Left renal pelvis (tissue), 4 donors: ENCODE measurements around the gene OSBPL2. TPM values are rescaled to one million over a fixed set of nuclear protein-coding genes. Genes with fewer than 3 reads are reported as not detected.

ENCODE experiments used
- DNase-seq, 4 donors: peaks; one replicate each; pipeline ENCODE4 v3.0.0-alpha.2; 2013; ENCODE audit warnings: low read depth in 4 of 4, low spot score in 3 of 4
- polyA plus RNA-seq, 4 donors: library from polyadenylated mRNA; unstranded; fragments of 120-200 nt; gene quantifications; one replicate each; pipeline ENCODE4 v1.2.1, GENCODE V29; 2013; ENCODE audit not compliant: insufficient read length in 4 of 4

The OSBPL2 gene
- polyA plus RNA-seq, 4 donors, result 23.5 to 44.3 (median 34.3) TPM

DNA sequence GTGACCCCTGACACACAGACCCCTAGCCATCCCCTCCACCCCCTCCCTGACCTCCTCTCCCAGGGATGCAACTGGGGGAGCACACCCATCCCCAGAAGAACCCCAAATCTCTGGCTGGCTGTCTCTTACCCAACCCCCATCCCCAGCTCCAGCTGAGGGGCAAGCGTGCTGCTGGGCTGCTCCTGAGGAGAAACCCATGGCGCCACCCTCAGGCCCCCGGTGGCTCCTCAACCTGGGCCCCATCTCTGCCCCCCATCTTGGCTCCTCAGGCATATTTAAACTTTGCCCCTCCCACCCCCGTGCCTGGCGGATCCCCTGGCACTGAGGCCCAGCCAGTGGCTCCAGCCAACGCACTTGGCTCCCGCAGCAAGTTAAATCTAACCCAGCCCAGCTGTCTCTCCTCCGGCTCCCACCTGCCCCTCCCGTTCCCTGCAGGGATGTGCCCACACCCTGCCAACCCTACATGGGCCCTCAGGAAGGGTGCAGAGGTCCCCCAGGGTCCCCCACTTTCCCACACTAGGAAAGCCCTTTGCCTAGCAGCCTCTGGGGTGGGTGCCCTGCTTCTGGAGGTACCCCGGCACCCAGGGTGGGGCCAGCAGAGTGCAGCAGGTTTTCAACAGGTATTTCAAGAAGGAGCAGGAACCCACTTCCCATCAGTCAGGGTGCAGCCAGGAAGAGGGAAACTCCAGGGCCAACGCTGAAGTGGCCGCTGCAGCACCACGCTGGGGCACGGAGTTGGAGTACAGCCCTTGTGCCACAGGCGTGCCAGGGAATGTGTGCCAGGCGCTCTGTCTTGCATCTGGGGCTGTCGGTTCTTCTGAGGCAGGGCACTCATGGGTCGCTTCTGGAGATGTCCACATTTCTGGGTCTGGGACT, 5.3 kb upstream of the OSBPL2 start:
- DNase-seq, result no peak

DNA sequence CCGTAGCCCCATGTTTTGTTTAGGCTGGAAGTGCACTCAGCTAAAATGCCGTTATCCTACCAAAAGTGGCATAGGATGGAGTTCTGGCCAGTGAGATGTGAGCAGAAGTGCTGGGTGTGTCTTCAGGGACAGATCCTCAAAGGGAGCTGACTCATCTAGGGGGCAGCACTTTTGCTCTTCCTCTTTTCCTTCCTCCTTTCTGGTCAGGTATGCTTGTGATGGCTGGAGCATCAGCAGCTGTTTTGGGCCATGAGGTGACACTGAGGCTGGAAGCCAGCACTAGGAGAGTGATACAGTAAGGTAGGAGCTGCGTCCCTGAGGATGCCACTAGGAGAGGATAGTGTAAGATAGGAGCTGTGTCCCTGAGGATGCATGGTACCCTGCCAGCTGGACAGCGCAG, 4.6 kb upstream of the OSBPL2 start:
- no peak for DNase-seq

DNA sequence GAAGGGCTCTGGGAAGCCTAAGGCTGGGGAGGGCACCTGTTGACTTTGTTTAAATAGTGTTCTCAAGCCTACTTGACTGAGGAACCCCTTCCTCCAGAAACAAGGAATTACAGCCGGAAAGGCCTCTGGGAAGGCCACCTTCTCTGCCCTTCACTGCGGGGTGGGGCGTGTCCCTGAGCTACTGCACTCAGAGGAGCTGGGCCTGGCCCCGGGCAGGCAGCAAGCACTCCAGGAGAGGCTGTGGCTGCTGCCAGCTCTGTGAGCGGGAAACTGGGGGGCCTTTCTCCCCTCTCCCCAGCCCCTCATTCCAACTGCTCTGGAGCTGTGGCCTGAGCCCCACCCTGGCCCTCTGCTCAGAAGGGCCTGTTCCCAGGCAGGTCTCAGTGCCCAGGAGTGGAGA, 4.0 kb upstream of the OSBPL2 start:
- DNase-seq, result no peak

- DNase-seq, result no peak
Observed at GRCh38 chr20:62235001-62235776, 3.1 kb upstream of the OSBPL2 start.

- DNase-seq, result no peak
Observed at GRCh38 chr20:62235777-62236157, 2.6 kb upstream of the OSBPL2 start.

GRCh38 chr20:62236200-62236599, 2.1 kb upstream of the OSBPL2 start:
- DNase-seq, result no peak

DNA sequence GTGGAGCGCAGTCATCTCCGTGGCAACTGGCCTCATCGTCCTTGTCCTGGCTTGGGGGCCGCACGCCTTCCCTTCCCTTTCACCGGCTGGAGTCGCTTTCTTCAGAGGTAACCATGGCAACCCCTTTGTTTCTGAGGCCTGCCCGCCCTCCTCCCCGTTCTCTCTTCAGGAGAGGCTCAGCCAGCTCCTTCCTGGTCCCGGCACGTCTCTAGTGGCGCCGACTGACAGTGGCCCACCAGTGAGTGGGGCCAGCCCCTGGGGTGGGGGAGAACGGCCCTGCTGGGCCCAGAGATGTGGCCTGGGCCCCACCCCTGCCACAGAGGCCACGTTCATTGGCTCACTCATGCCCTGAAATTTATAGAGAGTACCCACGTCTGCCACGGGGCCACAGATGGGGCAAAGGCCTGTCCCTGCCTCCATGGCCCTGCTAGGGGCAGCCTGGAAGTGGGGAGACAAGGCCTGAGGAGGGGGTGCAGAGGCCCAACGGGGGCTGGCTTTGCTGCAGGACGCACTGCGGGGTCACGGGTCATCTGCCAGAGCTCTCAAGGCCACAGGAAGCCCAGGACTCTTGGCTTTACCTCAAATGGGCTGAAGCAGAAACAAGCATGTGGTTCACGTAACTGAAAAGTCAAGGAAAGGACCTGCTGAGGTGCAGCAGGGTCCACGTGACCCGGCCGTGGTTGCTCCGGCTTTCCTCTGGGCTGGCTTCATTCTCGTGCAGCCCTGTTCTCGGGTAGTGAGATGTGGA, 1.4 kb upstream of the OSBPL2 start:
- no peak for DNase-seq

GRCh38 chr20:62237514-62237800, 864 bp upstream of the OSBPL2 start:
- DNase-seq, result no peak

- no peak for DNase-seq
Observed at GRCh38 chr20:62238569-62239277, 402 bp downstream of the OSBPL2 start.

DNA sequence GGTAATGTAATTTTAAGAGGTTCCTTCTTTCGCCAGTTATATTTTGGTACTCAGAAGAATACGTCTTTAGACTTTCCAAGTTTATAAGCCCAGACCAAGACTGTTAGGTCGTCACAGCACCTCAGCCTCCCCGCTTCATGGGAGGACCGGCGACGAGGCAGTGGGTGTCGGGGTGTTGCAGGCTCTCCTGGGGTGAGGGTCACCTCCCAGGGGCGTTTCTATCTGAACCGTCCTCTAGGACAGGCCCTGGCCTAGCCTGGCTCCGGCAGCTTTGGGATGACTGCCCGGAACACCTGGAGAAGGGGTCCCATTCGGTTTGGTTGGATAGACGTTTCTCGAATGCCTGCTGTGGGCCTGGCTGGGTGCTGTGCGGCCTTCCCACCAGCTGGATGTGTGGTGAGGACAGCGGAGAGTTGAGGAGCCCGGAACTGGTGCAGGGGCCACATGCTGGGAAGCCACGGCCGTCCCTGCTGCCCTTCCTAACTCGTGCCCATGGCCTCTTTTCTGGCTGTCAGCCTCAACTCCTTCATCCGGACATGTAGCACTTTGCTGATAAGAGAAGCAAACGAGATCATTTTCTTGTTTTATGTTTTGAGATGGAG, 1.1 kb downstream of the OSBPL2 start:
- DNase-seq, result no peak

DNA sequence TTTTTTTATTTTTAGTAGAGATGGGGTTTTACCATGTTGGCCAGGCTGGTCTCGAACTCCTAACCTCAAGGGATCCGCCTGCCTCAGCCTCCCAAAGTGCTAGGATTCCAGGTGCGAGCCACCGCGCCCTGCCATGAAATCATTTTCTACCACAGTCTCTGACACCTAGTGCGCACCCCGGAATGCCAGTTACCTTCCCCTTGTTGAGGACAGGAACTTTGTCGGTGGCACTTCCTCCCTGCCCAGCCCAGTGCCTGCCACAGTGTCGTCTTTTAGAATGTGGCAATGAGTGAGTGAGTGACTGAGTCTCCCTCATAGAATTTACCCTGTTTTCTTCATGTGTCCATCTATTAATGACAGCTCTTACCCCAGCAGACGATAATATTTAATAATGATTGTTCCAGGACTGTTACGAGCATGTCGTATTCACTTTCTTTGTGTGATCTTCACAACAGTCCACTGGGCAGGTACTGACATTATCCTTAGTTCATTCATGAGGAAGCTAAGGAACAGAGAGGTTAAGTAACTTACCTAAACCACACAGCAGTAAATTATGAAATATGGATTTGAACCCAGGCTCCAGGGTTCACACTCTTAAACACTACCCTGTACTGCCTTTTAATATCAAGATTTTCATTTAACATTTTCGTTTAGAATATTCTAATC, 1.8 kb downstream of the OSBPL2 start:
- no peak for DNase-seq

DNA sequence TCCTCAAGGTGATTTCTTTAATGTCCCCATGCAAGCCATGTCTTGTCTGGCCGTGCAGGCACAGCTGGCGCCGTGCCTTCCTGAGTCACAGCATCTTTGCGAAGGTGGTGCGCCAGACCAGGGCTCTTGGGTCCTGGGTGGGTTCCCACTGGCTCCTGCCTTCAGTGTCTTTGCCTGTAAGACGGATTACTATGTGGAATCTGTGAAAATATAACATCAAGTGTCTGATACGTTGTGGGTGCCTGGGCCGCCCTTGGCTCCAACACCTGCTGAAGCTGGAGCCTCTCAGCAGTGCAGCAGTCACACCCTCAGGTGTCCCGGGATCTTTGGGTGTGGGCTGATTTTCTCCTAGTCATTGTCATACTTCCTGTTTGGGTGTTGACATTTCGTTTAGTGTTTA, 3.2 kb downstream of the OSBPL2 start:
- no peak for DNase-seq

DNA sequence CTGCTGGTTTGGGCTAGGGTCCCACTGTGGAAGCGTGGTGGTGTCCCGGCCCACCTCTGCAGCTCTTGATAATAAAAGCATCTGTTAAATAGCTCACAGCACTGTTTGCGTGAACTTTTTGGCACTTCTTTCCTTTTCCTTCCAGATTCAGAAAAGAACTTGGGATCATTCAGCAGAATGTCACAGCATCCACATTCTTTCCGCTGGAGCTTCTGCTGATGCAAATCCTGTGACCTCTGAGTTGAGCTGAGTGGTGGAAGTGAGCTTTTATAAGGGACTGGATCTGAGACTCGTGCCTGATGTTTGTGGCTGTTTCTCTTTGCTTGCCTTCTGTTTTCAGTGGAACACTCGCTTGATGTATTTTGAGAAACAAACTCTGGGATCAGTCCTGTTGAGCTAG, 3.9 kb downstream of the OSBPL2 start:
- no peak for DNase-seq

DNA sequence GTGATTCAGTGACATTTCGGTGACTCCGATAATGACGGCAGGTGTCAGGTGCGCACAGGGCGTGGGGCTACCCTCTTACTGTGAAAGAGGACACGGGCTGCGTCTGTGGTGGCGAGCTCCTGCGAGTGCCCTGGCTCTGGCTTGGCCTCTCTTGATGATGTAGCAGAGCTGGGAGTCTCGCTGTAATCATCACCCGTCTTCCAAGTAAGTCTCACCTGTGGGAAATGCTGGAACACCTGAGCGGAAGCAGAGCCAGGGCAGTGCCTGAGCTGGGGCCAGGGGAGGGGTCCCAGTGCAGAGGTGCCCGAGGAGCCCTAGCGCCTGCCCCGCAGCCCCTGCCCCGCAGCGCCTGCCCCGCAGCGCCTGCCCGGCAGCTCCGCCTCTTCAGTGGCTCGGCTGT, 4.8 kb downstream of the OSBPL2 start:
- no peak for DNase-seq

DNA sequence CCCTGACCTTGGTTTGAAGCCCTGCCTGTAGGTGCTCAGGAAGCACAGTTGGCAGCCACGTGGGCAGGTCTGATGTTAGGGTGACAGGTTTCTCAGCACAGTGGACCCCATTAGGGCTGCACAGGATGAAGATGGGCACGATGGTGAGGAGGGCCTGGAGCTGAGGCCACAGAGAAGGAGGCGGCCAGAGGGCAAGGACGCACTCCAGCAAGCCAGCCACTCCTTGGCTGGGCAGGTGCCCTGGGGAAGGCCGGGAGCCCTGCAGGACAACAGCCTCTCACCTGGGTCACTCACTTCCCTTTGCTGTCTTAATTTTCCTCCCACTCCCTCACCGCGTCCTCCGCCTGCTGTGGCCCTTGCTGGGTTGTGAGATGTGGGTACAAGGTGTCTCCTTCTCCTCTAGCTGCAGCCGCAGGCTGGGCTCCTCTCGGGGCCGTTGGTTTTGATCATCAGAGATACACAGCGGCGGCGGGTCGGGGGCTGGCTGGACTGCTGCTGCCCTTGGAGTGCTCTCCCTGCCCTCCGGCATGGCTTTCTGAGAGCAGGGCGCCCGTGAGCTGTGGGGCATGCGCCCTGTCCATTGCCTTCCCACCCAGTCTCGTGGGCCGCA, 5.7 kb downstream of the OSBPL2 start:
- DNase-seq, result no peak

DNA sequence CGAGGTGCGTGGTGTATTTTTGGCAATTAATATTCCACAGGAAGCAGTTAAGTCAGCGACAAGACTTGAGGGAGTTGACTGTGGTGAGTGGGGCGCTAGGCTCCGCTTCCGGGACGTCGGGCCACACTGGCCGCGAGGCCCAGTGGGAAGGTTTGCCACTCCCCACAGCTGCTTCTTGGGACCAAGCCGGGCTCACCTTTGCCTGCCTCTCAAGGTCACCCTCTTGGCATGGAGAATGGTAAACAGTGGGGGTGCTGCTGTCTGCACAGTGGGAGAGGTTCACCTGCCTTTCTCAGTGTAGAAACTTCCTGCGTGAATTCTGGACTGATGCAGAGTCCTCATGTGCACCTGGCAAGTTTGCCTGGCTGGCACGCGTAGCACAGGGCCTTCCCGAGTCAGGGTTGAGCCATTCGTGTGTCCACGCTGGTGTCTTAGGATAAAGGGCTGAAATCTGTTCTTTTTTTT, 6.4 kb downstream of the OSBPL2 start:
- DNase-seq, result no peak

DNA sequence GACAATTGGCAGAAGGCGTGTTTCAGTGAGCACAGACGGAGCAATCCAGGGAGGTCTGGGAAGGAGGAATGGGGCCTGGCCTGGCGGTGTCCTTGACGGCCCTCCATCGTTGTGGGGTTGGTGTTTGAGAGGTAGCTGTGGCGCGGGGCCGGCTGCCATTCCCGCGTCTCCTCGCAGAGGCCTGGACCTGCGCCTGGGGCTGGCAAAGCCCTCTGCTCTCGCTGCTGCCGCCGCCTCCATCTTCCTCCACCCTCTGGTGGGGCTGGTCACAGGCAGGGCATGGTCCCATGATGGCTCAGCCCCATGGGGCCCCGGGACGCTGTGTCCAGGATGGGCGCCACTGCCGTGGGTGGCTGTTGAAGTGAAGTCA, 7.6 kb downstream of the OSBPL2 start:
- DNase-seq, result no peak

DNA sequence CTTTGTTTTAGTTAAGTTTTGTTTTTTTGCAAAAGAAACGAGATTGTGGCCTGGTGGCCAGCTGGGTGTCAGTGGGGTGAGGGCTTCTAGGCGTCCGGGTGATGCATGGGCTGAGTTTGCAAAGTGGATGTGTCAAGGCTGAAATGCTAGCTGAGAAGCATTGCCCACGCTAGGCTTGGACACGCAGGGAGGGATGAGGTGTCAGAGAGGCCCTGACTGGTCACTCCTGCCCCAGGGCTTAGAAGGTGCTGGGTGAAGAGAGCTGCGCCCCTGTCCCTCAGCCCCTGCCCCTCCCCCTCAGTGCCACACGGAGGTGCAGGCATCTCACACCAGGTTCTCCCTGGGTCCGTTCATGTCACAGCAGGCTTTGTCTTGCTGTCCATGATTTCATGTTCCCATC, 8.1 kb downstream of the OSBPL2 start:
- DNase-seq, result no peak

DNA sequence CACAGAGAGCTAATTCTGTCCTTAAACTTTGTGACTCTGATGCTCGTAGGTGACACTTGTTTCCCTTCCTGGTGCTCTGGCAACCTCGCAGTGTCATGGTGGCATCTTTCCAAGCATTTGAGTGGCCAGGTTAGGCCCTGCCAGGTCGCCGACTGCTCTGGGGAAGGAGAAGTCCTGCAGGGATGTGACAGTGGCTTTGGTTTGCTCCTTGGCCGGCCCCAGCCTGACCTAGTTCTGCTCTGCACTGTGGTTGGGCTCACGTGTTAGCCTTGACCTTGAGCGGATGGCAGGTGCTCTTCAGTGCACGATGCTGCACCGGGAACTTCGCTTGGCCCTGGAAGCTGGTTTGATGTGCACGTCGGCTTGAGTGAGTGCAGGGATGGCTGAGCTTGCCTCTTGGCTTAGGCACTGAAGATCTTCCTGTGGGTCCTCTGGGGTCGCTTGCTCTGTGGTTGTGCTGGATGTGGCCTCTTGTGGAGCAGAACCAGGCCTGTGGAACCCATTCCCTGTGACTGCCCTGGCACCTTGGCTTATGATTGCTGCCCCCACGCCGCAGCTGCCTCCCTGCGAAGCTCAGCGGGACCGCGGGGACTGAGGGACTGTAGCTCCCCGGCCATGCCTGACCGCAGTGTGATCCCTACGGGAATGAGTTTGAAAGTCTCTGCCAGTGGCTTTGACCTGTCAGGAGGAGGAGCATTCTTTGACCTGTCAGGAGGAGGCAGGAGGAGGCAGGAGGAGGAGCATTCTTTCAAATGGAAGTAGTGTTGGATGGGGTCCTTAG, 8.7 kb downstream of the OSBPL2 start:
- DNase-seq, result no peak
